ENCODE measurements around the gene TXNIP. TPM values are rescaled to one million over a fixed set of nuclear protein-coding genes. Genes with fewer than 3 reads are reported as not detected.

TXNIP gene
- total RNA-seq, 1 donor from 2014 or later, result 38.8 TPM

GRCh38 chr1:145955436-145955835 is 40.9 kb downstream of the TXNIP start:
- peaks cover 66% of the 10 kb centered on the region for H3K27me3 Mint-ChIP-seq
- no peak overlapping the region for H3K4me3 Mint-ChIP-seq (ENCODE audit: low read depth)
- H3K27ac Mint-ChIP-seq, result no peak overlapping the region

GRCh38 chr1:145953861-145954260 is 42.5 kb downstream of the TXNIP start:
- Mint-ChIP-seq H3K4me3 (ENCODE audit: low read depth) (no peak overlapping the region), H3K4me1 (ENCODE audit: low read depth) (peaks cover 26% of the 10 kb centered on the region), H3K27ac (no peak overlapping the region), H3K9me3 (ENCODE audit: low read depth) (no peaks in the 10 kb centered on the region), H3K27me3 (peaks cover 62% of the 10 kb centered on the region), H3K36me3 (ENCODE audit: insufficient read depth) (no peaks in the 10 kb centered on the region)
- DNase-seq (ENCODE audit: low spot score, unreplicated experiment), result no peak
- no peak for TF ChIP-seq CTCF (IDR thresholded peaks at IDR 0.05; ENCODE audit: unreplicated experiment)

More at GRCh38 chr1:145955436-145955835, 40.9 kb downstream of the TXNIP start:
- no peak for TF ChIP-seq CTCF (IDR thresholded peaks at IDR 0.05; ENCODE audit: unreplicated experiment)
- Mint-ChIP-seq H3K4me1 (ENCODE audit: low read depth) (peaks cover 26% of the 10 kb centered on the region), H3K36me3 (ENCODE audit: insufficient read depth) (no peaks in the 10 kb centered on the region), H3K9me3 (ENCODE audit: low read depth) (no peaks in the 10 kb centered on the region)
- no peak for DNase-seq (ENCODE audit: low spot score, unreplicated experiment)

- Mint-ChIP-seq H3K27ac (no peak overlapping the region), H3K4me1 (ENCODE audit: low read depth) (peaks cover 22% of the 10 kb centered on the region), H3K4me3 (ENCODE audit: low read depth) (no peak overlapping the region), H3K27me3 (peaks cover 55% of the 10 kb centered on the region), H3K9me3 (ENCODE audit: low read depth) (no peaks in the 10 kb centered on the region), H3K36me3 (ENCODE audit: insufficient read depth) (no peaks in the 10 kb centered on the region)
- DNase-seq (ENCODE audit: low spot score, unreplicated experiment), result no peak
- TF ChIP-seq CTCF (IDR thresholded peaks at IDR 0.05; ENCODE audit: unreplicated experiment), result no peak
These were observed 43.5 kb downstream of the TXNIP start for GRCh38 chr1:145952903-145953302.

DNA sequence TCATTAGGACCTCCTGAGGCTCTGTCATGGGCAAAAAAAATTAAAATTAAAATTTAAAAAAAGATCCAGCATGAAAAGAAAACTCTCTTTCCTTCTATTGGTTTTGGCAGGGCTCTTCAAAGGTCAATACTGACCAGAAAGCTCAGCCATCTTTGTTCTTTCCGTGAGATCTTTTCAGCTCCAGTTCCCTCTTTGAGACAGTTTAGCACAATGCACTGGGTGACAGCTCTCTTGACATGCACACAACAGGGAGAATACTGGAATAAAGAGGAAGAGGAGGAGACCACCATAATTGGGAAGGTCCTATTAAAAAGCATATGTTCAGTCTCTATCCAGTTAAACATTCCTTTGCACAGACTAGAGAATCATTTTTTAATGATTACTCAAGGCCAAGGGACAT is 44.9 kb downstream of the TXNIP start:
- peaks cover 44% of the 10 kb centered on the region for H3K27me3 Mint-ChIP-seq
- no peak overlapping the region for H3K4me3 Mint-ChIP-seq (ENCODE audit: low read depth)
- no peak for TF ChIP-seq CTCF (IDR thresholded peaks at IDR 0.05; ENCODE audit: unreplicated experiment)
- no peaks in the 10 kb centered on the region for H3K36me3 Mint-ChIP-seq (ENCODE audit: insufficient read depth)
- H3K27ac Mint-ChIP-seq, result no peak overlapping the region
- no peaks in the 10 kb centered on the region for H3K9me3 Mint-ChIP-seq (ENCODE audit: low read depth)
- no peak for DNase-seq (ENCODE audit: low spot score, unreplicated experiment)
- H3K4me1 Mint-ChIP-seq (ENCODE audit: low read depth), result peaks cover 16% of the 10 kb centered on the region

GRCh38 chr1:145949219-145949618 is 47.2 kb downstream of the TXNIP start:
- Mint-ChIP-seq H3K27ac (no peak overlapping the region), H3K36me3 (ENCODE audit: insufficient read depth) (no peaks in the 10 kb centered on the region), H3K4me3 (ENCODE audit: low read depth) (no peak overlapping the region), H3K27me3 (peaks cover 29% of the 10 kb centered on the region), H3K4me1 (ENCODE audit: low read depth) (peaks cover 2% of the 10 kb centered on the region), H3K9me3 (ENCODE audit: low read depth) (no peaks in the 10 kb centered on the region)
- TF ChIP-seq CTCF (IDR thresholded peaks at IDR 0.05; ENCODE audit: unreplicated experiment), result no peak
- no peak for DNase-seq (ENCODE audit: low spot score, unreplicated experiment)
